ENCODE data around the gene CPVL.

GRCh38 chr7:28961972-28962371 lies 184.4 kb downstream of the CPVL start:
- TF ChIP-seq POLR2A (IDR thresholded peaks at IDR 0.05) (no peak), CTCF (IDR thresholded peaks at IDR 0.05) (no peak)

All from heart left ventricle (tissue), 13 donors.